SJCRH30 (cell line): ENCODE data around the gene RGPD5. TPM values are rescaled to one million over a fixed set of nuclear protein-coding genes. Genes with fewer than 3 reads are reported as not detected.
"Not testable (repeated sequence)": the region's sequence is repeated elsewhere in the genome, so short reads cannot be mapped to it uniquely, and the experiment has no call there.

Source experiments
- DNase-seq, 2 experiments: peaks; one replicate each; pipeline ENCODE4 v3.0.0-alpha.2; 2015 to 2020
- H3K27ac ChIP-seq: fragments of 250-450 bp; sonication (Bioruptor Pico); 2 replicates; pipeline ENCODE4 v1.5.1; 2020; ENCODE audit warnings: mild to moderate bottlenecking, moderate library complexity
- H3K27me3 ChIP-seq: fragments of 250-450 bp; sonication (Bioruptor Pico); 2 replicates; pipeline ENCODE4 v1.5.1; 2020; ENCODE audit warnings: mild to moderate bottlenecking, moderate library complexity
- H3K36me3 ChIP-seq: fragments of 250-450 bp; sonication (Bioruptor Pico); 2 replicates; pipeline ENCODE4 v1.5.1; 2020; ENCODE audit warnings: mild to moderate bottlenecking, moderate library complexity
- H3K4me1 ChIP-seq: fragments of 250-450 bp; sonication (Bioruptor Pico); 2 replicates; pipeline ENCODE4 v1.5.1; 2020; ENCODE audit warnings: mild to moderate bottlenecking, moderate library complexity
- H3K4me3 ChIP-seq: fragments of 250-450 bp; sonication (Bioruptor Pico); 2 replicates; pipeline ENCODE4 v1.5.1; 2020; ENCODE audit warnings: mild to moderate bottlenecking, moderate library complexity
- H3K9me3 ChIP-seq: fragments of 250-450 bp; sonication (Bioruptor Pico); replicated peaks from 2 replicates; pipeline ENCODE4 v1.5.1; 2020; ENCODE audit warnings: mild to moderate bottlenecking, moderate library complexity
- total RNA-seq: library from RNA; depleted of rRNA; stranded (reverse); fragments of >200 nt; shearing (Covaris generic); gene quantifications from 2 replicates; pipeline ENCODE4 v1.2.3, GENCODE V29; 2014

The RGPD5 gene
- total RNA-seq, 1 experiment from 2014 or later = 37.1 TPM

GRCh38 chr2:109871129-109871751, 77.1 kb downstream of the RGPD5 start:
- not testable (repeated sequence) for H3K36me3 ChIP-seq, H3K27ac ChIP-seq, H3K9me3 ChIP-seq, H3K4me1 ChIP-seq, H3K27me3 ChIP-seq, H3K4me3 ChIP-seq, DNase-seq

GRCh38 chr2:109876625-109877024, 82.5 kb downstream of the RGPD5 start:
- not testable (repeated sequence) for DNase-seq, H3K36me3 ChIP-seq, H3K4me3 ChIP-seq, H3K27me3 ChIP-seq, H3K4me1 ChIP-seq, H3K9me3 ChIP-seq, H3K27ac ChIP-seq

GRCh38 chr2:109882112-109882511, 88.0 kb downstream of the RGPD5 start:
- not testable (repeated sequence) for H3K4me1 ChIP-seq, H3K27ac ChIP-seq, H3K4me3 ChIP-seq, H3K27me3 ChIP-seq, H3K9me3 ChIP-seq, H3K36me3 ChIP-seq, DNase-seq

GRCh38 chr2:109888414-109888813, 94.3 kb downstream of the RGPD5 start:
- not testable (repeated sequence) for H3K4me3 ChIP-seq, H3K27ac ChIP-seq, H3K9me3 ChIP-seq, H3K36me3 ChIP-seq, H3K4me1 ChIP-seq, H3K27me3 ChIP-seq, DNase-seq

- not testable (repeated sequence) for H3K4me1 ChIP-seq, H3K36me3 ChIP-seq, H3K4me3 ChIP-seq, H3K27me3 ChIP-seq, H3K27ac ChIP-seq, H3K9me3 ChIP-seq, DNase-seq
Measured at GRCh38 chr2:109889909-109890308, 95.8 kb downstream of the RGPD5 start.

- H3K9me3 ChIP-seq, H3K27me3 ChIP-seq, H3K4me3 ChIP-seq, H3K36me3 ChIP-seq, DNase-seq, H3K27ac ChIP-seq, H3K4me1 ChIP-seq: not testable (repeated sequence)
Measured at GRCh38 chr2:109891024-109891423, 96.9 kb downstream of the RGPD5 start.

- H3K27ac ChIP-seq, DNase-seq, H3K9me3 ChIP-seq, H3K36me3 ChIP-seq, H3K4me1 ChIP-seq, H3K27me3 ChIP-seq, H3K4me3 ChIP-seq: not testable (repeated sequence)
Measured at GRCh38 chr2:109893736-109894135, 99.6 kb downstream of the RGPD5 start.

- H3K27me3 ChIP-seq, DNase-seq, H3K9me3 ChIP-seq, H3K27ac ChIP-seq, H3K4me1 ChIP-seq, H3K36me3 ChIP-seq, H3K4me3 ChIP-seq: not testable (repeated sequence)
Measured at GRCh38 chr2:109894141-109894540, 100.0 kb downstream of the RGPD5 start.

GRCh38 chr2:109895090-109895869, 101.2 kb downstream of the RGPD5 start:
- not testable (repeated sequence) for H3K4me1 ChIP-seq, H3K27me3 ChIP-seq, DNase-seq, H3K9me3 ChIP-seq, H3K36me3 ChIP-seq, H3K4me3 ChIP-seq, H3K27ac ChIP-seq

GRCh38 chr2:109896212-109896611, 102.1 kb downstream of the RGPD5 start:
- not testable (repeated sequence) for H3K36me3 ChIP-seq, H3K4me3 ChIP-seq, DNase-seq, H3K4me1 ChIP-seq, H3K27me3 ChIP-seq, H3K27ac ChIP-seq, H3K9me3 ChIP-seq

GRCh38 chr2:109897769-109898461, 103.8 kb downstream of the RGPD5 start:
- H3K27me3 ChIP-seq, H3K4me1 ChIP-seq, DNase-seq, H3K36me3 ChIP-seq, H3K27ac ChIP-seq, H3K4me3 ChIP-seq, H3K9me3 ChIP-seq: not testable (repeated sequence)

GRCh38 chr2:109898462-109899336, 104.6 kb downstream of the RGPD5 start, which contains the start of gene LIMS3:
Gene LIMS3, plus strand, starts transcription at chr2:109898688. Its CDS starts 41 bp downstream, at chr2:109898729.
- not testable (repeated sequence) for H3K36me3 ChIP-seq, H3K4me3 ChIP-seq, H3K27ac ChIP-seq, H3K9me3 ChIP-seq, DNase-seq, H3K27me3 ChIP-seq, H3K4me1 ChIP-seq

GRCh38 chr2:109905796-109906195, 111.7 kb downstream of the RGPD5 start:
- H3K4me3 ChIP-seq, H3K27ac ChIP-seq, H3K4me1 ChIP-seq, H3K27me3 ChIP-seq, DNase-seq, H3K36me3 ChIP-seq, H3K9me3 ChIP-seq: not testable (repeated sequence)
